ENCODE measurements around the gene TBC1D9B.

GRCh38 chr5:179828756-179829421 is 78.8 kb downstream of the TBC1D9B start:
- TF ChIP-seq CTCF (IDR thresholded peaks at IDR 0.05) (no peak), POLR2A (IDR thresholded peaks at IDR 0.05) (no peak)
